ENCODE results near the gene S1PR4.
A peak's percentile ranks its signal among the peaks of the same experiment; 100 is the strongest.

Gene S1PR4, protein sequence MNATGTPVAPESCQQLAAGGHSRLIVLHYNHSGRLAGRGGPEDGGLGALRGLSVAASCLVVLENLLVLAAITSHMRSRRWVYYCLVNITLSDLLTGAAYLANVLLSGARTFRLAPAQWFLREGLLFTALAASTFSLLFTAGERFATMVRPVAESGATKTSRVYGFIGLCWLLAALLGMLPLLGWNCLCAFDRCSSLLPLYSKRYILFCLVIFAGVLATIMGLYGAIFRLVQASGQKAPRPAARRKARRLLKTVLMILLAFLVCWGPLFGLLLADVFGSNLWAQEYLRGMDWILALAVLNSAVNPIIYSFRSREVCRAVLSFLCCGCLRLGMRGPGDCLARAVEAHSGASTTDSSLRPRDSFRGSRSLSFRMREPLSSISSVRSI

DNA sequence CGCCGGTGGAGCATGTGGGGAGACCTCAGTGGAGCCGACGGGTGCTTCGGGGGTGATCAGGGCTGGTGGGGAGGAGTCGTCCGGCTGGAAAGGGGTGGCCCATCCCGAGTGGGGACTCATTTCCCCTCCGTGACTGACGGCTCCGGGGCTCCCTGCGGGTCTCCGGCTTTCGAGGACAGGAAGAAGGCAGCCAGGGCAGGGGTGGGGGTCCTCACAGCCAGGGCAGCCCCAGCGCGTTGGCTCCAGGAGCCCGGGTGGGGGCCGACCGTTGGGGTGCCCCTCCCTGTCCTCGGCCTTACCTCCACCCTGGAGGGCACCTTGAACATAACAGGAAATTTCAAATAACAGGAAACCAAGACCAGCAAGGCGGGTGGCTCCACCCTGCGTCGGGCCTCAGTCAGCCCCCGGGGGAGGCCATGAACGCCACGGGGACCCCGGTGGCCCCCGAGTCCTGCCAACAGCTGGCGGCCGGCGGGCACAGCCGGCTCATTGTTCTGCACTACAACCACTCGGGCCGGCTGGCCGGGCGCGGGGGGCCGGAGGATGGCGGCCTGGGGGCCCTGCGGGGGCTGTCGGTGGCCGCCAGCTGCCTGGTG lies at the start of gene S1PR4:
Gene S1PR4 (plus strand): TSS at position 393 of the 596 bp plus-strand sequence. CDS start 24 bp downstream, at position 417.
- peak in 2 of 3 donors; percentile 44 to 57 for DNase-seq (ENCODE audit: low read depth in 3 of 3)

DNA sequence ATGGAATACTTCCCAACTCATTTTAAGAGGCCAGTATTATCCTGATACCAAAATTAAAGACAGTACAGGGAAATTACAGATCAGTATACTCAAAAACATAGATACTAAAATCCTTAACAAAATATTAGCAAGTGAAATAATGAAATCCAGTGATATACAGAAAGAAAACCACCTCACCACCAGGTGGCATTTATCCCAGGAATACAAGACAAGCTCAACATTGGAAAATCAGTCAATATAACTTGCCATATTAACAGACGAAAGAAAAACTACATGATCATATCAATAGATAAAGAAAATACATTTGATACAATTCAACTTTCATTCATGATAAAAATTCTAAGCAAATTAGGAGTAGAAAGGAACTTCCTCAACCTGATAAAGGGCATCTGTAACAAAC lies 49.5 kb upstream of the S1PR4 start:
- no peak for DNase-seq (ENCODE audit: low read depth in 3 of 3)

DNA sequence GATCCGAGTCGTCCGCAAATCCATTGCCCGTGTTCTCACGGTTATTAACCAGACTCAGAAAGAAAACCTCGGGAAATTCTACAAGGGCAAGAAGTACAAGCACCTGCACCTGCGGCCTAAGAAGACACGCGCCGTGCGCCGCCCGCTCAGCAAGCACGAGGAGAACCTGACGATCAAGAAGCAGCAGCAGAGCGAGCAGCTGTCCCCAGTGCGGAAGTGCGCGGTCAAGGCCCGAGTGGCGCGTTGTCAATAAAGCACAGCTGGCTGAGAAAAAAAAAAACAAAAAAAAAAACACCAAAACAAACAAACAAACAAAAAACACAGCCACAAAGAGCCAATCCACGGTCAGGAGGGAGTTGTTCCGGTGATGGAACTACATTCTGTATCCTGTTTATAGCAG lies 47.4 kb upstream of the S1PR4 start:
- no peak for DNase-seq (ENCODE audit: low read depth in 3 of 3)

DNA sequence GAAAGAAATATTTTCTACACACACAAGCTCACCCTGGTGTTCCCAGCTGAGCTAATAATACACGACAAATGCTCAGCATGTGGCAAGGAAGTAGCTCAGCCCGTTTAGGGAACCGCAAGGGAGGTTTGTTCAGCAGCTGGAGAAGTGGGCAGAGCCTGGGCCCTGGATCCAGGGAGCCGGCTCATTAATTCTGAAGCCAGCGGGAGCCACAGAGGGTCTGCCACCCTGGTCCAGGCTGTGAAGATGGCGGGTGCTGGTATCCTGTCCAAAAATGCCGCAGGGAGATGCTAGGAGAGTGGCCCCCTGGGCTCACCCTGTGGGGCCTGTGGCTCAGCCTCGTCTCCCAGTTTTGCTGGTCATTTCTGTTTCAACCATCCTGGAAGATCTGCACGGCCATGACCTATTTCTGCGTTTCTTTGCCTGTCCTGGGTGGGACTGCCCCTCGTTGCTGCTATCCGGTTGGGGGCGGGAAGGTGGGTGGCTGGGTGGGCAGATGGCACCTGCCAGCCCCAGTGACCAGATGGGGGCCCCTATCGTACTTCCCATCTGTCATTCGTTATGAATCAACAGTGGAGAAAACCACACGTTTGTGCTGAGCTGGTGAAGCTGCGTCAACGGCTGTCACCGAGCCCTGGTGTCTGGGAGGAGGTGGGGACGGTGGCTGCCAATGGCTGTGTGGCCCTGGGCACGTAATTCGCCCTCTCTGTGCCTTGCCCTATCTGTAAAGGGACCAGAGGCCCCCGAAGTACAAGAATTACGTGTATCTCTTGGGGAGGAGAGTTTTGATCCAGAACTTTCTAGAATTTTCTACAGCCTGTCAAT lies 45.4 kb upstream of the S1PR4 start:
- peak; percentile 68 to 82 (median 81) for DNase-seq (ENCODE audit: low read depth in 3 of 3)

DNA sequence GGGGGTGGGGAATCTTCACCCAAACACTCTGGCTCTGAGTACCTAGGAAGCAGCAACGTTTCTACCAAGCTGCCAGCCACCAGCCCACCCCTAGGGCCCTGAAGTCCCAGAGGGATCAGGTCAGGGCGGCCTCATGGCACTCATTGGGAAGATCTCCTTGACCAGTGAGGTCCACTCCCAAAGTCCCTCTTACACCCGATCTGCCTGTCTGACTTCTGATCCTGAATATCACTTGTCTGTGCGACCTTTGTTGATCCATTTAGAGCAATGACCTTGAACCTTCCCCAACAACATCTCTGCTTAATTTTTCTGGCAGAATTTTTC lies 44.8 kb upstream of the S1PR4 start:
- DNase-seq (ENCODE audit: low read depth in 3 of 3): no peak

DNA sequence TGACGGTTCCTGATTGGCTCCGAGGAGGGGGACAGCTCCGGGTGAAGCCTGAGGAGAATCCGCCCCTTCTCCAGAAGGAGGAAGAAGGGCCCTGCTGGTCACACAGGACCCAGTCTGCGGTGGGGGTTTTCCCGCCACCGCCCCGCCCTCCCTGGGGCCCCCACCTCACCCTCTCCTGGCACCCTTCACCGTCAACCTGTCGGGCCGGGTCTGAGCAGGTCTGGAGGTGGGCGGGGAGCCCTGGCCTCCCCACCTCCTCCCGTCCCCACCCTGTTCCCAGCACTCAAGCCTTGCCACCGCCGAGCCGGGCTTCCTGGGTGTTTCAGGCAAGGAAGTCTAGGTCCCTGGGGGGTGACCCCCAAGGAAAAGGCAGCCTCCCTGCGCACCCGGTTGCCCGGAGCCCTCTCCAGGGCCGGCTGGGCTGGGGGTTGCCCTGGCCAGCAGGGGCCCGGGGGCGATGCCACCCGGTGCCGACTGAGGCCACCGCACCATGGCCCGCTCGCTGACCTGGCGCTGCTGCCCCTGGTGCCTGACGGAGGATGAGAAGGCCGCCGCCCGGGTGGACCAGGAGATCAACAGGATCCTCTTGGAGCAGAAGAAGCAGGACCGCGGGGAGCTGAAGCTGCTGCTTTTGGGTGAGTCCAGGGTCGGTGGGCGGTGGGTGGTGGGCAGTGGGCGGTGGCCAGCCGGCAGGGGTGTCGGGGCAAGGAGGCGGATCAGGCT lies 42.4 kb upstream of the S1PR4 start, which contains the start of gene GNA15:
Gene GNA15 (plus strand): TSS at position 73 of the 723 bp plus-strand sequence. CDS start 418 bp downstream, at position 491.
- DNase-seq (ENCODE audit: low read depth in 3 of 3): no peak

DNA sequence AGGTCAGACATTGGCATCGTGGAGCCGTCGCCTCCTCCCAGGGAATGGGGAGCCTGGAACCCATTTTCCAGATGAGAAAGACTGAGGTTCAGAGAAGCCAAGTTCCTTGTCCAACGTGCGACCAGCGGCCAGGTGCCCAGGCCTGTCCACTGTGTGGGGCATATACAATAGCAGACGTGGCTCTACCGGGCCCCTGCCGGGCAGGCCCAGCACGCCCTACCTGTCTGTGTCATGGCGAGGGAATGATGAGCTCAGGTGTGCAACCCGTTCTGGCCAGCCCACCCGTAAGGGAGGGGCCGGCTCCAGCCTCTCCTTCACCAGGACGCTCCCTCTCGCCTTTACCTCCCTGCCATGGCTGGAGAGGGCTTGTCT lies 41.9 kb upstream of the S1PR4 start:
- no peak for DNase-seq (ENCODE audit: low read depth in 3 of 3)

DNA sequence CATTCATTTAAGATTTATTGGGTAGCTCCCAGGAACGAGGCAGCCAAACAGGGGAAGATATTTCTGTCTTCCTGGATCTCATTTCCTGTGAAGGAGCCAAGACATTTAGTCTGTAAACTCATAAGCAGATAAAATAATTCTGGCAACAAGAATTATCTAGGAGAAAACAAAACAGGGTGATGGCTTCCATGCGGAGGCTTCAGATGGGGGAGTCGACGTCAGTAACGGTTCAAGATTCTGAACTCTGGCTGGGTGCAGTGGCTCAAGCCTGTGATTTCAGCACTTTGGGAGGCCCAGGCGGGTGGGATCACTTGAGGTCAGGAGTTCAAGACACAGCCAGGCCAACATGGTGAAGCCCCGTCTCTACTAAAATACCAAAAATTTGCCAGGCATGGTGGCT lies 41.5 kb upstream of the S1PR4 start:
- no peak for DNase-seq (ENCODE audit: low read depth in 3 of 3)

DNA sequence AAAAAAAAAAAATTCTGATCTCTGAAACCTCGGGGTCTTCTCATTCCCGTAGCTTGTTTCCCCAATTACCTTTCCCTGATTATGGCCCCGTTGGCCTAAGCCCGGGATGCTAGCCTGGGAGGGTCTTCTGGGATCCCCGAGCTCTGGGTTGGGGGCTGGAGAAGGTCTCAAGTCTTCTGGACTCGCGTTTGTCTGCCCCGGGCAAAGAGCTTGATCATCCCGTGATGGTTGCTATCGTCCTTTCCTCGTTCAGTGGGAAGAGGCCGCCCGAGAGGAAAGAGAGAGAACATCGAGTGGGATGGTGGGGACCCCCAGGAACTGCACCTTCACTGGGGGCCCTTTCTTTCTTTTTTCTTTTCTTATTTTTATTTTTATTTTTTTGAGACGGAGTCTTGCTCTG lies 40.3 kb upstream of the S1PR4 start:
- no peak for DNase-seq (ENCODE audit: low read depth in 3 of 3)

DNA sequence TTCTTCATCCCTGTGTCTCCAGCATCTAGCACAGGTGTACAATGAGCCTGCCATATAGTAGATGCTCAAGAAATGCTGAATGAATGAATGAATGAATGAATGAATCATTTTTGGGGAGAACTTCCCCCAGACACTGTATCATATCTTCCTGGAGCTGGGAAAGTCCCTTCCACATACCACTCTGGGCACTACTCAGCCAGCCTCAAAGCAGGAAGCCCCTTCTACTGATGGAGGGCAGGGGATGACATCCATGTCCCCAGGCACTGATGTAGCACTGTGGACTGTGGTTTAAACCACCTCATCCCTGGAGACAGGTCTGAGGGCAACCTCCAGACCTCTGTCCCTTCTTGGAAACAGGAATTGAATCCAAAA lies 37.9 kb upstream of the S1PR4 start:
- no peak for DNase-seq (ENCODE audit: low read depth in 3 of 3)

DNA sequence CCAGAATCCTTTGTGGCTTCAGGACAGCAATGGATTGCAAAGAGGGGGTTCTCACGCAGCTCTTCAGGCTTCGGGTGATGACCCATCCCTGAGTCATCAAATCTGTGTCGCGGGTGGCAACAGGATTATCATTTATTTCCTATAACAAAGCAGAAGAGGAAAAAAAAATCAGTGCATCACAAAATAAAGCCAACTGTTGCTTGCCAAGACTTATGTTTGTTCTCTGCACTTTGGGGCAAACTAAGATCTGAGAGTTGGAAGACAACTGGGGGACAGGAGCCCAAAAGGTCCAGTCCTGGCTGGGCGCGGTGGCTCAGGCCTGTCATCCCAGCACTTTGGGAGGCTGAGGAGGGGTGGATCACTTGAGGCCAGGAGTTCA lies 36.3 kb upstream of the S1PR4 start:
- DNase-seq (ENCODE audit: low read depth in 3 of 3): peak in 2 of 3 donors; percentile 54 to 55

DNA sequence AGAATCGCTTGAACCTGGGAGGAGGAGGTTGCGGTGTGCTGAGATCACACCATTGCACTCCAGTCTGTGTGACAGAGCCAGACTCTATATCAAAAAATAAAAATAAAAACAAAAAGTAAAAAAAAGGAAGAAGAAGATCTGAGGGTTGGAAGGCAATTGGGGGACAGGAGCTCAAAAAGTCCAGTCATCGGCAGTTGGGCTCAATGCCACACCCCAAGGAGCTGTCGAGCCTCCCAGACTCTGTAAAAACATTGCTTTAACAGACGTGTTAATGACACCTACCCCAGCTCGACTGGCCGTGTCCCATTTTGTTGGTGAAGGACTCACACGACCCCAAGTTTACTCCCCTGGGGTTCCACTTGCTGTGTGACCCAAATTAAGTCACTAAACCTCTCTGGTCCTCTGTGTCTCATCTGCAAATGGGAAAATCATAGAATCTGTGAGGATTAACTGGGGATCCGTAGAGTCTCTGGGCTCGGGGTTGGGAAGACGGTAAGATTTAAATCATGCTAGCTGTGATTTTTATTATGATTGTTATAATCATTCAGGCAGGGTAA lies 35.7 kb upstream of the S1PR4 start:
- DNase-seq (ENCODE audit: low read depth in 3 of 3): no peak

DNA sequence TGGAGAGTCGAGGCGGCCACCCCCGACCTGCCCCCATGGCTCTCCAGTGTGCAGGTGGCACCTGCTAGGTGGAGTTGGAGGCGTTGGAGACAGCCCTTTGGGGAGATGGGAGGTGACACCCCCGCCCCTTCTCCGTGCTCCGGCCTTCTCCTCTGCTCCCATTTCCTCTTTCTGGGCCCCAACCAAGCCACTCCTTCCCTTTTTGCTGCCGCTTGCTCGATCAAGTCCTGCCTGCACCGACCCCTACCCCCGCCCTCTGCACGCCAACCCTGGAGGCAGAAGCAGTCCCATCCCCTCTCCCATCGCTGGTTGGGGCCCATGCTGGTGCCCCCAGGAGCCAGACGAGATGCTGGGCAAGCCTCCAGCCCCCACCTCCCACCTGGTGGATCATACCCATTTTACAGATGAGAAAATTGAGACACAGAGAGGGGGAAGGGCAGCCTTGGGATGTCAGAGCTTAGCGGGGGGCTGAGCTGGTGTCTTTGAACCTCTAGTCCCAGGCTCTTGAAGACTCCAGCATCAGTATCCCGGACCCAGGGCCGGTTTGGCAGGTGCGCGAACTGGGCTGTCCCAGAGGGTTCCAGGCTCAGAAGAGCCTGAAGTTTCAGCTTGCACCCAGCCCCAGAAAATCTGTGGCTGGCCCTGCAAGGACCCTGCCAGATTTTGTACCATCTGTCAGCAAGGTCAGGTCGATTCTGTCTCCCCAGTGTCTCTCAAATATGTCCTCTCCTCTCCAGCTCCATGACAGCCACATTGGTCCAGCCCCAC lies 32.5 kb upstream of the S1PR4 start:
- DNase-seq (ENCODE audit: low read depth in 3 of 3): no peak

DNA sequence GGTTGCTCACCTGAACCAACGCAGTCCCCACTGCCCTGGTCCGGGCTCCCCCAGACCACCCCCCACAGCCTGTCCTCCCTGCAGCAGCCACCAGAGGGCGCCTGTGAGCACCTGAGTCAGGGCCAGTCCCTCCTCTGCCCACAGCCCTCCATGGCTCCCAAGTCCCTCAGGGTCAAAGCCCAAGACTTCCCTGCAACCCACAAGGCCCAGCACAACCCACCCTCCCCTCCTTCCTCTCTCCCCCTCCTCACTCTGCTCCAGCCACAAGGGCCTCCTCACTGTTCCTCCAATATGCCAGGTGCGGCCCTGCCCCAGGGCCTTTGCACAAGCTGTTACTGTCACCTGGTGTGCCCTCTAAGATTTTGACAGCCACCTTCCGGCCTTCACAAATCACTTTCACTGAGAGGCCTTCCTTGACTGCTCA lies 31.9 kb upstream of the S1PR4 start:
- DNase-seq (ENCODE audit: low read depth in 3 of 3): peak; percentile 41 to 61 (median 55)

DNA sequence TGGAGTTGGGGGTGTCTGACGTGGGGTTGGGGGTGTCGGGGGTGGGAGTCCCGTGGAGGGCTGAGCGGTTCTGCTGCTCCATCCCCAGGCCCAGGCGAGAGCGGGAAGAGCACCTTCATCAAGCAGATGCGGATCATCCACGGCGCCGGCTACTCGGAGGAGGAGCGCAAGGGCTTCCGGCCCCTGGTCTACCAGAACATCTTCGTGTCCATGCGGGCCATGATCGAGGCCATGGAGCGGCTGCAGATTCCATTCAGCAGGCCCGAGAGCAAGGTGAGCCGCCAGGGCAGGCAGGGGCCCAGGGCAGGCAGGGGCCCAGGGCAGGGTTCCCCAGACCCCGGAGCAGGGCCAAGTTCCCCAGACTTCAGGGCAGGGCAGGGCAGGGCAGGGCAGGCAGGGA lies 30.1 kb upstream of the S1PR4 start:
- DNase-seq (ENCODE audit: low read depth in 3 of 3): no peak

DNA sequence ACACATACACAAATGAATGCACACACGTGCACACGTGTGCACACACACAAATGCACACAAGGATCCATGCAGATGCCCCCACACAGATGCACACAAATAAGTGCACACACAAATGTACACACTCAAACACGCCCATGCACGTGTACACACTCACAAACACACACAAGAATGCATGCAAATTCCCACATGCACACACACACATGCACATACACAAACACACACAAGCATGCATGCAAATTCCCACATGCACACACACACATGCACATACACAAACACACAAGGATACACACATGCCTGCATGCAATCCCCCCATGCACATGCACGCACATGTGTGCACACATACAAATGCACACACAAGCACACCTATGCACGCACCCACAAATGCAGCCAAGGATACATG lies 29.5 kb upstream of the S1PR4 start:
- DNase-seq (ENCODE audit: low read depth in 3 of 3): no peak

DNA sequence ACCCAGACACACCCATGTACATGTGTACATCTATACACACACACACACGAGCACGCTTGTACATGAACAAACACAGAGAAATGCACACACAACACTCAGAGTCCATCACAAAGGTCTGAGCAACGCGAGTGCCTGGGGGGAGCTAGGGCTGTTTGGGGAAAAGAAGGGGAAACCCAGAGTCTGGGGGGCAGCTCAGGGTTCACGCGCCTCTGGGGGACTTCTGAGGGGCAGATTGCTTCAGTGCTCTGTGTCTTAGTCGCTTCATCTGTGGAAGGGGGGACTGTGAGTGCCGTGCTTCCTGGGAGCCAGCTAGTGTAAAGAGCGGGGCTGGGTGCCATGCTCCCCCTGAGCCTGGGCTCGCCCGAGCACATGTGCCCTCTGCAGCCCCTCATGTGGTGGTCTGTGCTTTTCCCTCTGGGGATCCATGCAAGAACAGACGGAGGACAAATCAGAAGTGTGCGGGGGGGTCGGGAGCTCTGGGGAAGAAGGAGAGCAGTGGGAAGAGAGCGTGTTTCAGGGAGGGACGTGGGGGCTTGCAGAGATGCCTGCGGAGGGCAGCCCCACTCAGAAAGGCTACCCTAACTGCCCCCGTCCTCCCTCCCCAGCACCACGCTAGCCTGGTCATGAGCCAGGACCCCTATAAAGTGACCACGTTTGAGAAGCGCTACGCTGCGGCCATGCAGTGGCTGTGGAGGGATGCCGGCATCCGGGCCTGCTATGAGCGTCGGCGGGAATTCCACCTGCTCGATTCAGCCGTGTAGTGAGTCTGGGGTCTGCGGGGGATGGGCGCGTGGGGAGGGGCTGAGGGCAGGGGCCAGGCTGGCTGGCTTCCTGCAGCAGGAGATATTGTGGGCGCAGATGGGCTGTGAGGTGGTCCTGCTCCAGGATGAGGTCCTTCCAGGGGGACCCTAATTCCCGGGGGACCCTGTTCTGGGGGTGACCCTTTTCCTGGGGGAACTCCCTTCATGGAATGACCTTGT lies 28.8 kb upstream of the S1PR4 start:
- DNase-seq (ENCODE audit: low read depth in 3 of 3): no peak

DNA sequence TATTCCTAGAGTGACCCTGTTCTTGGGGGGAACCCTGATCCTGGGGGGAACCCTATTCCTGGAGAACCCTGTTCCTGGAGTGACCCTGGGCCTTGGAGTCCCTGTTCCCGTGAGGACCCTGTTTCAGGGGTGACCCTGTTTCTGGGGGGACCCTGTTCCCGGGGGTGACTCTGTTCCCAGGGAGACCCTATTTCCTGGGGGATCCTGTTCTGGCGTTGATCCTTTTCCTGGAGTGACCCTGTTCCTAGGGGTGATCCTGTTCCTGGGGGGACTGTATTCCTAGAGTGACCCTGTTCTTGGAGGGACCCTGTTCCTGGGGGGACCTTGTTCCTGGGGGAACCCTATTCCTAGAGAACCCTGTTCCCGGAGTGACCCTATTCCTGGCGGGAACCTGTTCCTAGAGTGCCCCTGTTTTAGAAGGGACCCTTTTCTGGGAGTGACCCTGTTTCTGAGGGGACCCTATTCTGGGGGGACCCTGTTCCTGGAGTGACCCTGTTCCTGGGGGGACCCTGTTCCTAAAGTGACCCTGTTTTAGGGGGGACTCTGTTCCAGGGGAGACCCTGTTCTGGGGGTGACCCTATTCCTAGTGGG lies 27.7 kb upstream of the S1PR4 start:
- DNase-seq (ENCODE audit: low read depth in 3 of 3): no peak
